GM20431 (cell line): ENCODE results near the gene TENM4.
"Not testable (repeated sequence)": the region's sequence is repeated elsewhere in the genome, so short reads cannot be mapped to it uniquely, and the experiment has no call there.

Experiments used
- in situ Hi-C: fragments of 300-500 bp; cut with MseI, MboI; formaldehyde crosslinking; loops from one replicate; pipeline ENCODE4 v1.15.0; 2020; ENCODE audit warnings: low sequenced_read_pairs; ENCODE audit not compliant: unreplicated experiment

The TENM4 gene

GRCh38 chr11:79196950-79197349, 243.9 kb downstream of the TENM4 start:
- in situ Hi-C loops: no loop called here

- in situ Hi-C loops: no loop called here
Observed at GRCh38 chr11:79195209-79195608, 245.6 kb downstream of the TENM4 start.

- in situ Hi-C loops: no loop called here
Observed at GRCh38 chr11:79193663-79194310, 247.0 kb downstream of the TENM4 start.

GRCh38 chr11:79192836-79193235, 248.0 kb downstream of the TENM4 start:
- in situ Hi-C loops: no loop called here

- in situ Hi-C loops: not testable (repeated sequence)
Observed at GRCh38 chr11:79191716-79192115, 249.1 kb downstream of the TENM4 start.

- in situ Hi-C loops: not testable (repeated sequence)
Observed at GRCh38 chr11:79190553-79190952, 250.3 kb downstream of the TENM4 start.

- in situ Hi-C loops: no loop called here
Observed at GRCh38 chr11:79189601-79190000, 251.2 kb downstream of the TENM4 start.

- in situ Hi-C loops: no loop called here
Observed at GRCh38 chr11:79189055-79189454, 251.8 kb downstream of the TENM4 start.

- in situ Hi-C loops: no loop called here
Observed at GRCh38 chr11:79186669-79187068, 254.2 kb downstream of the TENM4 start.

GRCh38 chr11:79185351-79185750, 255.5 kb downstream of the TENM4 start:
- in situ Hi-C loops: no loop called here

GRCh38 chr11:79184285-79184684, 256.5 kb downstream of the TENM4 start:
- in situ Hi-C loops: no loop called here

GRCh38 chr11:79182794-79183193, 258.0 kb downstream of the TENM4 start:
- in situ Hi-C loops: no loop called here

- in situ Hi-C loops: no loop called here
Observed at GRCh38 chr11:79179087-79179486, 261.7 kb downstream of the TENM4 start.

GRCh38 chr11:79174045-79175008, 266.5 kb downstream of the TENM4 start:
- in situ Hi-C loops: no loop called here

- in situ Hi-C loops: no loop called here
Observed at GRCh38 chr11:79173615-79174014, 267.2 kb downstream of the TENM4 start.

GRCh38 chr11:79170321-79170720, 270.5 kb downstream of the TENM4 start:
- in situ Hi-C loops: no loop called here

GRCh38 chr11:79168530-79169110, 272.2 kb downstream of the TENM4 start:
- in situ Hi-C loops: no loop called here

GRCh38 chr11:79167510-79168188, 273.2 kb downstream of the TENM4 start:
- in situ Hi-C loops: no loop called here

GRCh38 chr11:79165908-79166307, 274.9 kb downstream of the TENM4 start:
- in situ Hi-C loops: no loop called here

- in situ Hi-C loops: no loop called here
Observed at GRCh38 chr11:79160791-79161403, 279.9 kb downstream of the TENM4 start.
